ENCODE measurements around the gene LPGAT1.

Gene LPGAT1
- long read RNA-seq, full-length matches to known transcripts: 2 of 15 reads
- long read RNA-seq, partial matches to known transcripts: 5 of 15 reads
- long read RNA-seq, other reads (novel, unspliced or antisense): 8 of 15 reads

DNA sequence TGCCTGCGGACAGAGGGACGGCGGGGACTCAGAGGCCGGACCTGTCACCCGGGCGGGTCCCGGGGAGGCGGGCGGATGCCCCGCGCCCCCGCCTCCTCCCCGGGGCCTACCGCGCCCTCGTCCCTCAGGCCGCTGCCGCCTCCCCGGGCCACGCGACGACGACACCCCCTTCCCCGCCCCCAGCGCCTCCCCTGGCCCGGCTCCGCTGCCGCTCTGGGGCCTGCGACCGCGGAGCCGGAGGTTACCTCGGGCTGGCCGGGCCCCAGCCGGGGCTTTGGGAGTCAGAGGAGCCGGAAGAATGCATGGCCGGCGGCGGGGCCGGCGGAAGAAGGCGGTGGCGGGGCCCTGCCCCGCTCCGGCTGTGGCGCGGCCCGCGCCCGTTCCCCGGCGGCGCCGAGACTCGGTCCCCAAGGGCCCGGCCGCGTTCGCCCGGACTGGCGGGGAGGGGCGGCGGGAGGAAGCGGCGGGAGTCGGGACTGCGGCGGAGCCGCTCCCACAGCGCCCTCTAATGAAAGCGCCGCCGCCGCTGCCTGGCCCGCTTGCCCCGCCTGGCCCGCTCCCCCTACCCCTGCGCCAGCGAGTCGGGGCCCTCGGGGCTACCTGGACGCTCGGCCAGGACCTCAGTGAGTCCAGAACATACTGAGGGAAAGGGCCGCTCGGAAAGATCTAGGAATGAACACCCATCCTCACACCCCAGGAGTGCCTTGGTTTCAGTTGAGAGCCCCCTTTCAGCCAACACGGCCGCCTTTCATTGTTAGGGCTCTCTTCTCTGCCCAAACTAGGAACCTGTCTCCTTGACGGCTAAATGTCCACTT lies at the start of gene LPGAT1:
LPGAT1 (minus strand) TSS at position 436 of the 815 bp plus-strand sequence. CDS start 1,467 bp downstream, outside the sequence.
- Histone ChIP-seq H3K27me3 (ENCODE audit: insufficient read depth, poor library complexity, severe bottlenecking) (no peaks in the 10 kb centered on the region), H3K27ac (replicated peaks) (peak within 1 kb of the TSS; percentile 54), H3K4me3 (replicated peaks; ENCODE audit: insufficient read depth, low read length) (peak within 1 kb of the TSS; percentile 55)
- peak in 1 of 2 experiments; percentile 71 for DNase-seq (ENCODE audit: low read depth in 1 of 2, low spot score in 1 of 2)
- TF ChIP-seq GABPA (IDR thresholded peaks at IDR 0.05; ENCODE audit: low read depth) (no peak), REST (IDR thresholded peaks at IDR 0.05; ENCODE audit: insufficient replicate concordance, low read depth) (no peak), SPI1 (IDR thresholded peaks at IDR 0.05; ENCODE audit: borderline replicate concordance, low read depth) (peak; percentile 3; the same call in 1 of the 2 replicates), CTCF (IDR thresholded peaks at IDR 0.05; ENCODE audit: insufficient read depth, low read length) (peak; percentile 10)

DNA sequence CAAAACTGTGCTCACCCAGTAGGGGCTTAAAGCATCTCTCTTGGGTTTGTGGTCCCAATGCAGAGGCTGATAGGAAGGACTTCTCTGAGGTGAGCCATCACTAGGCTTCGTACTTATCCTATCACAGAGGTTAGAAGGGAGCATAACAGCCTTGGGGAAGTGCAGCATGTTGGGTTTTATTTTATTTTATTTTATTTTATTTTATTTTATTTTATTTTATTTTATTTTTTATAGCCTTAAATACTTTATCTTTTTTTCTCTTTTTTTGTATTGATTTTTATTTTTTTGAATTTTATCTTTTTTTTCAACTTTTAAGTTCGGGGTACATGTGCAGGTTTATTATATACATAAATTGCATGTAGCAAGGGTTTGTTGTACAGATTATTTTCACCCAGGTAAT lies 48.9 kb upstream of the LPGAT1 start:
- DNase-seq (ENCODE audit: low read depth in 1 of 2, low spot score in 1 of 2): no peak
- no peaks in the 10 kb centered on the region for H3K27me3 ChIP-seq (ENCODE audit: insufficient read depth, poor library complexity, severe bottlenecking)
- TF ChIP-seq REST (IDR thresholded peaks at IDR 0.05; ENCODE audit: insufficient replicate concordance, low read depth) (no peak), SPI1 (IDR thresholded peaks at IDR 0.05; ENCODE audit: borderline replicate concordance, low read depth) (no peak), POLR2AphosphoS5 (IDR thresholded peaks at IDR 0.05; ENCODE audit: low read depth) (no peak), CTCF (IDR thresholded peaks at IDR 0.05; ENCODE audit: insufficient read depth, low read length) (no peak), GABPA (IDR thresholded peaks at IDR 0.05; ENCODE audit: low read depth) (no peak)
- H3K4me3 ChIP-seq (replicated peaks; ENCODE audit: insufficient read depth, low read length): no peak overlapping the region
- no peak overlapping the region for H3K27ac ChIP-seq (replicated peaks)

- TF ChIP-seq REST (IDR thresholded peaks at IDR 0.05; ENCODE audit: insufficient replicate concordance, low read depth) (no peak), CTCF (IDR thresholded peaks at IDR 0.05; ENCODE audit: insufficient read depth, low read length) (no peak), POLR2AphosphoS5 (IDR thresholded peaks at IDR 0.05; ENCODE audit: low read depth) (no peak), GABPA (IDR thresholded peaks at IDR 0.05; ENCODE audit: low read depth) (no peak), SPI1 (IDR thresholded peaks at IDR 0.05; ENCODE audit: borderline replicate concordance, low read depth) (no peak)
- no peaks in the 10 kb centered on the region for H3K27me3 ChIP-seq (ENCODE audit: insufficient read depth, poor library complexity, severe bottlenecking)
- H3K27ac ChIP-seq (replicated peaks): no peak overlapping the region
- DNase-seq (ENCODE audit: low read depth in 1 of 2, low spot score in 1 of 2): no peak
- H3K4me3 ChIP-seq (replicated peaks; ENCODE audit: insufficient read depth, low read length): no peak overlapping the region
Measured at GRCh38 chr1:211876851-211877590, 46.5 kb upstream of the LPGAT1 start.

All from HL-60 (cell line).